Tibial artery (tissue), 4 donors: ENCODE data around the gene CHD6.

ENCODE experiments used
- DNase-seq, 2 donors: peaks; one replicate each; pipeline ENCODE4 v3.0.0-alpha.2; 2019
- H3K27ac ChIP-seq, 2 donors: fragments of 200-600 bp; sonication (generic) in 1 of 2; 1 replicate in 1 of 2; 2 replicates in 1 of 2; pipeline ENCODE4 v1.5.1; 2018 to 2019; ENCODE audit warnings: mild to moderate bottlenecking in 1 of 2
- H3K27me3 ChIP-seq, 2 donors: fragments of 200-600 bp; sonication (generic) in 1 of 2; one replicate each; pipeline versions ENCODE4 v1.5.1 to v1.6.0; 2016 to 2019
- H3K36me3 ChIP-seq, 3 donors: fragments of 200-600 bp; sonication (generic) in 2 of 3; one replicate each; pipeline ENCODE4 v1.5.1; 2016 to 2019; ENCODE audit warnings: mild to moderate bottlenecking in 2 of 3
- H3K4me1 ChIP-seq, 4 donors: fragments of 200-600 bp; sonication (generic) in 2 of 4; 1 replicate in 3 of 4; 2 replicates in 1 of 4; pipeline ENCODE4 v1.5.1; 2016 to 2019
- H3K4me3 ChIP-seq, 2 donors: fragments of 200-600 bp; sonication (generic) in 1 of 2; 1 replicate in 1 of 2; 2 replicates in 1 of 2; pipeline ENCODE4 v1.5.1; 2018 to 2019; ENCODE audit warnings: mild to moderate bottlenecking in 2 of 2
- H3K9me3 ChIP-seq, 3 donors: fragments of 200-600 bp; sonication (generic) in 1 of 3; one replicate each; pipeline ENCODE4 v1.5.1; 2016 to 2019
- CTCF ChIP-seq, 2 experiments: fragments of 200-600 bp in 1 of 2; fragments of 450-650 bp in 1 of 2; IDR thresholded peaks; one replicate each; pipeline ENCODE4 v1.5.1; 2017 to 2019; ENCODE audit warnings: antibody characterized with exemption in 2 of 2, mild to moderate bottlenecking in 1 of 2, moderate library complexity in 1 of 2
- intact Hi-C: fragments of 100-400 bp; cut with DNase I; formaldehyde crosslinking; loops from one replicate; pipeline ENCODE4 v1.15.0; 2023; ENCODE audit warnings: low total_unique reads

CHD6 gene

DNA sequence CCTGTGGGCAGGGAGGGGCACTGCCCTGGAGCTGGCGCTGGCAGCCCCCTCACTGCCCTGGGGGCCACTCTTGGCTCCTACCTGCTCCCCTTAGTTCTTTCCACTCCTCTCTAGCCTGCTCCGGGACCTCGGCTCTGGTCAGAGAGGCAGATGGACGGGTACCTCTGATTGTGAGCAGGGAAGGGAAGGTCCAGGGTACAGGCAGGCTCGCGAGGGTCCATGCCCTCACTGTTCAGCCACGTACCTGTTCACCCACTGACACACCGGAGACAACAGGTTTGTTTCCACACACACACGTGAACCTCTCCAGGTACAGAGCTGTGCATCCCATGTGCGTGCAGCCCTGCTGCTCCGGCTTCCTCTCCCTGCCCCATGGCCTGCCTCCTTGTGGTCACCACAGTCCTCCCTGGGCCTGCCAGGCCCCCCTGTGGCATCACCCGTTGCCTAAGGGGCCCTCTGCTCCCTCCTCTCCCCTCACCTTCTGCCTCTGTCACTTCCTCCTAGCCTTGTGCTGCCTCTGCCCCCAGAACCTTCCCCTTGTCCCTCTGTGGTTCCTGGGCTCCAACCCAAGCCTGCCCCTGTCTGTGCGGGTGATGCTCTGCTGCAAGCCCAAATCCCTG is 253.8 kb downstream of the CHD6 start:
- intact Hi-C loops = no loop called here
- Histone ChIP-seq H3K4me1 (peaks cover 0 to 19% (median 14%) of the 10 kb centered on the region in 4 donors), H3K36me3 (no peaks in the 10 kb centered on the region), H3K4me3 (no peak overlapping the region), H3K9me3 (no peaks in the 10 kb centered on the region), H3K27me3 (peaks cover 0 to 64% of the 10 kb centered on the region in 2 donors), H3K27ac (no peak overlapping the region)
- TF ChIP-seq CTCF (IDR thresholded peaks at IDR 0.05) = no peak
- no peak for DNase-seq

DNA sequence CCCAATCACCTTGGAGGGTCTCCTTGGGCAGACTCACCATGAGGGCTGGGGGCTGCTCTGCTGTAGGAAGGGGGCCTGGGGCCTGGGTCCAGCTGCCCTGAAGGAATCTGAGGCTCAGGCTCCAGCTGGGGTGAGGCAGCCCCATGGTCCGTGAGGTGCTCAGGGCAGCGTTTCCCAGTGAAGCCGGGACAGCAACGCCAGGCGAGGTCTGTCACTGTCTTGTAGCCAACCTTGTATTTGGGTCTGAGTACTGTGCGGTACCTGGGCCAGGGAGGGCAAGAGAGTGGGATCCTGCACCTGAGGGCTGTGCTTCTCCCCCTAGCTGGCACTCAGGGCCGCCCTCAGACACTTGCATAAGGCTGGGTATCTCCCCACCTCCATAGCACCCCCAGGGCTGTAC is 254.6 kb downstream of the CHD6 start:
- Histone ChIP-seq H3K36me3 (peaks cover 0 to 3% (median 2%) of the 10 kb centered on the region in 3 donors), H3K27ac (no peak overlapping the region), H3K4me1 (peaks cover 0 to 19% (median 14%) of the 10 kb centered on the region in 4 donors), H3K27me3 (peaks cover 0 to 57% of the 10 kb centered on the region in 2 donors), H3K9me3 (no peaks in the 10 kb centered on the region), H3K4me3 (no peak overlapping the region)
- no peak for DNase-seq
- intact Hi-C loops = no loop called here
- TF ChIP-seq CTCF (IDR thresholded peaks at IDR 0.05) = no peak

- H3K4me1 ChIP-seq = peaks cover 0 to 19% (median 14%) of the 10 kb centered on the region in 4 donors
- no peaks in the 10 kb centered on the region for H3K9me3 ChIP-seq
- peaks cover 0 to 53% of the 10 kb centered on the region in 2 donors for H3K27me3 ChIP-seq
- no peak overlapping the region for H3K4me3 ChIP-seq
- no peak overlapping the region for H3K27ac ChIP-seq
- DNase-seq = no peak
- peaks cover 5 to 11% (median 11%) of the 10 kb centered on the region in 3 donors for H3K36me3 ChIP-seq
- intact Hi-C loops = no loop called here
- no peak for TF ChIP-seq CTCF (IDR thresholded peaks at IDR 0.05)
These were observed 255.4 kb downstream of the CHD6 start for GRCh38 chr20:41362748-41363140.

GRCh38 chr20:41361757-41362747 is 256.1 kb downstream of the CHD6 start:
- Histone ChIP-seq H3K36me3 (peaks cover 12 to 18% (median 17%) of the 10 kb centered on the region in 3 donors), H3K27me3 (peaks cover 0 to 47% of the 10 kb centered on the region in 2 donors), H3K4me1 (peaks cover 0 to 19% (median 14%) of the 10 kb centered on the region in 4 donors), H3K9me3 (no peaks in the 10 kb centered on the region), H3K4me3 (no peak overlapping the region), H3K27ac (no peak overlapping the region)
- DNase-seq = no peak
- TF ChIP-seq CTCF (IDR thresholded peaks at IDR 0.05) = no peak
- intact Hi-C loops = no loop called here

DNA sequence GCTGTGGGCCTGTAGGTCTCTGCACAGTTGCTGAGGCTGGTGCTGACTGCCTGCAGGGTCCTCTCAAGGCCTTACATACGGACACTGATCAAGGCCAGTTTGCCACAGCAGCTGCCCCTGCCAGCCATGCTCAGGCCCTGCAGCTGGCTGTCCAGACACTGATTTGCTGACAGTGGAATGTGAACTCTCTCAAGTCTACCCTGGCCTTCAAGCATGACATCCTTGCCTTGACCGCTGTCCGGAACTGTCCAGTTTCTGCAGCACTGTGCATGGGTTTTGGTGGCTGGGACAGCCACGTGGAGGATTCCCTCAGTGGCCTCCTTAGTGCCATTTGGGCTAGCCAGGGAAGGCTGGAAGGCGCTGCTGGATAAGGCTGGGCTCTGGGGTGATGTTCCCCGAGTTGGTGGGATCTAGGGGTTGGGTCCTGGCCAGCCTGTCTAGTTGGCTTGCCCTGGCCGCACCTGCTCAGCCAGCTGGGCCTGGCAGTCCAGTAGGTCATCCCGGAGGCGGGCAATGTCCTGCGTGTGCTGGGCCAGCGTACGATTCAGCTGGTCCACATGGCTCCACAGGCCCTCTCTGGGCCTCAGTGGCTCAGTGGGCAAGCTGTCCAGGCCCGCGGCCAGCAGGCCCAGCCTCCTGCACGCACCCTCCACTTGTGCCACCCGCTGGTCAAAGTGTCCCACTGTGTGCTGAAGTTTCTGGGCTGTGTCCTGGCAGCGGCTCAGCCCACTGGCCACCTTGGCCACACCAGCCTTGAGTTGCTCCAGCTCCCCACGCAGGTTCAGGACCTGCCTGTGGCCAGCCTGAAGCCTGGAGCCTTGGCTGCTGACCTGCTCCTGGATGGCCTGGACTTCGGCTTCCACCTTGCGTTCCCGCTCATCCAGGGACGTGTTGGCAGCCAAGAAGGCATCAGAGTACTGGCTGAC is 257.1 kb downstream of the CHD6 start:
- Histone ChIP-seq H3K4me1 (peaks cover 0 to 9% (median 8%) of the 10 kb centered on the region in 4 donors), H3K9me3 (no peaks in the 10 kb centered on the region), H3K4me3 (no peak overlapping the region), H3K36me3 (peaks cover 13 to 28% (median 26%) of the 10 kb centered on the region in 3 donors), H3K27ac (no peak overlapping the region), H3K27me3 (peaks cover 0 to 39% of the 10 kb centered on the region in 2 donors)
- intact Hi-C loops = no loop called here
- no peak for TF ChIP-seq CTCF (IDR thresholded peaks at IDR 0.05)
- DNase-seq = no peak
